ENCODE measurements around the gene SLC66A2.

Gene SLC66A2

GRCh38 chr18:79975043-79975442 is 23.6 kb upstream of the SLC66A2 start:
- no peak for TF ChIP-seq CTCF (IDR thresholded peaks at IDR 0.05; ENCODE audit: insufficient read depth, low read length, poor library complexity, severe bottlenecking)
- no peak for TF ChIP-seq EZH2phosphoT487 (conservative IDR thresholded peaks at IDR 0.05; ENCODE audit: low read length)
- Histone ChIP-seq H3K27me3 (ENCODE audit: low read length) (no peaks in the 10 kb centered on the region), H3K9me2 (replicated peaks; ENCODE audit: insufficient read depth, low read length) (no peaks in the 10 kb centered on the region), H3K4me3 (ENCODE audit: insufficient read depth, low read length, poor library complexity, severe bottlenecking) (no peak overlapping the region), H3K9me3 (ENCODE audit: insufficient read depth, low read length) (no peaks in the 10 kb centered on the region), H3K27ac (ENCODE audit: low read depth, low read length) (no peak overlapping the region), H3K4me2 (ENCODE audit: low read depth, low read length, poor library complexity, severe bottlenecking) (no peak overlapping the region), H2AFZ (ENCODE audit: low read depth, low read length, severe bottlenecking) (no peak overlapping the region), H3K36me3 (ENCODE audit: low read length) (peaks cover 7% of the 10 kb centered on the region; the same call in 1 of the 2 replicates), H3K79me2 (ENCODE audit: insufficient read depth, low read length) (peaks cover 63% of the 10 kb centered on the region), H3F3A (ENCODE audit: insufficient read depth) (no peaks in the 10 kb centered on the region), H3K9ac (ENCODE audit: low read length) (no peak overlapping the region), H4K20me1 (ENCODE audit: low read depth, low read length) (peaks cover 30% of the 10 kb centered on the region; the same call in 1 of the 2 replicates)

- no peak overlapping the region for H3K27ac ChIP-seq (ENCODE audit: low read depth, low read length)
Measured at GRCh38 chr18:79974025-79974654, 22.7 kb upstream of the SLC66A2 start.

GRCh38 chr18:79973517-79973916 is 22.1 kb upstream of the SLC66A2 start:
- Histone ChIP-seq H3K9ac (ENCODE audit: low read length) (no peak overlapping the region), H3K4me3 (ENCODE audit: insufficient read depth, low read length, poor library complexity, severe bottlenecking) (no peak overlapping the region), H4K20me1 (ENCODE audit: low read depth, low read length) (peaks cover 26% of the 10 kb centered on the region; the same call in 1 of the 2 replicates), H3K27ac (ENCODE audit: low read depth, low read length) (no peak overlapping the region), H3F3A (ENCODE audit: insufficient read depth) (no peaks in the 10 kb centered on the region), H3K4me2 (ENCODE audit: low read depth, low read length, poor library complexity, severe bottlenecking) (no peak overlapping the region), H3K9me3 (ENCODE audit: insufficient read depth, low read length) (no peaks in the 10 kb centered on the region), H3K36me3 (ENCODE audit: low read length) (peaks cover 7% of the 10 kb centered on the region; the same call in 1 of the 2 replicates), H3K79me2 (ENCODE audit: insufficient read depth, low read length) (peaks cover 48% of the 10 kb centered on the region), H3K9me2 (replicated peaks; ENCODE audit: insufficient read depth, low read length) (no peaks in the 10 kb centered on the region), H3K27me3 (ENCODE audit: low read length) (no peaks in the 10 kb centered on the region), H2AFZ (ENCODE audit: low read depth, low read length, severe bottlenecking) (no peak overlapping the region)
- TF ChIP-seq CTCF (IDR thresholded peaks at IDR 0.05; ENCODE audit: insufficient read depth, low read length, poor library complexity, severe bottlenecking) (no peak), EZH2phosphoT487 (conservative IDR thresholded peaks at IDR 0.05; ENCODE audit: low read length) (no peak)

More at GRCh38 chr18:79974025-79974654, 22.7 kb upstream of the SLC66A2 start:
- Histone ChIP-seq H3K4me3 (ENCODE audit: insufficient read depth, low read length, poor library complexity, severe bottlenecking) (no peak overlapping the region), H3K27me3 (ENCODE audit: low read length) (no peaks in the 10 kb centered on the region), H3K9me2 (replicated peaks; ENCODE audit: insufficient read depth, low read length) (no peaks in the 10 kb centered on the region), H2AFZ (ENCODE audit: low read depth, low read length, severe bottlenecking) (no peak overlapping the region), H3K36me3 (ENCODE audit: low read length) (peaks cover 7% of the 10 kb centered on the region; the same call in 1 of the 2 replicates), H4K20me1 (ENCODE audit: low read depth, low read length) (peaks cover 26% of the 10 kb centered on the region; the same call in 1 of the 2 replicates), H3K4me2 (ENCODE audit: low read depth, low read length, poor library complexity, severe bottlenecking) (no peak overlapping the region), H3K9me3 (ENCODE audit: insufficient read depth, low read length) (no peaks in the 10 kb centered on the region), H3K79me2 (ENCODE audit: insufficient read depth, low read length) (peaks cover 54% of the 10 kb centered on the region), H3K9ac (ENCODE audit: low read length) (no peak overlapping the region), H3F3A (ENCODE audit: insufficient read depth) (no peaks in the 10 kb centered on the region)
- TF ChIP-seq CTCF (IDR thresholded peaks at IDR 0.05; ENCODE audit: insufficient read depth, low read length, poor library complexity, severe bottlenecking) (no peak), EZH2phosphoT487 (conservative IDR thresholded peaks at IDR 0.05; ENCODE audit: low read length) (no peak)

All from SU-DHL-6 (cell line).